ENCODE results near the gene TMEM18.
"Not testable (repeated sequence)": the region's sequence is repeated elsewhere in the genome, so short reads cannot be mapped to it uniquely, and the experiment has no call there.

TMEM18 gene

DNA sequence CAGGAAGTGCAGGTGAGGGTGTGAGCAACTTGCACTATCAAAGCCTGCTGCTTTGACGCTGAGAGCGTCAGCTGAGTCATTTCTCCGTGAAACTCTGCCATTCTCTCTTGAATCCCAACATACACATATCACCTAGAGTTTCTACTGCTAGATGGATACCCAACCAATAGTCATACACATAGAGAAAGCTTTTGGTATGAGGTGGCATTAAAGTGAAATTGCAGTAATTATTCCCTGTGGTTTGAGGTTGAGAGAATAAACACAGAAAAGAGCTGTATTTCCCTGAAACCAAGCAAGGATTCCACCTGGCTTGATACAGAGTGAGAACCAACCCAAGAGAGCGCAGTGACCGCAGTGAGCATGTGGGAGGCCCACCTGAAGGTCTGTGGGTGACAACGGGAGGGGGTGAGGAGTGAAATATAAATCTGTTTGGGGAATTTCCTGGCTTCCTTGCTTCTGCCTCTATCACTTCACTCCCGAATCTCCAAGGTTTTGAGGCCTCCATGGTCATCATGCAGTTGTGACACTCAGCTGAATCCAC is 28.8 kb upstream of the TMEM18 start:
- no peaks in the 10 kb centered on the region for H3K36me3 Mint-ChIP-seq
- peaks cover 20% of the 10 kb centered on the region for H3K27me3 Mint-ChIP-seq
- H3K4me3 Mint-ChIP-seq = no peak overlapping the region
- peaks cover 2% of the 10 kb centered on the region for H3K9me3 Mint-ChIP-seq
- H3K4me1 Mint-ChIP-seq = peaks cover 11% of the 10 kb centered on the region
- H3K27ac Mint-ChIP-seq = peak overlapping the region; percentile 8
- peak; percentile 78 for ATAC-seq

DNA sequence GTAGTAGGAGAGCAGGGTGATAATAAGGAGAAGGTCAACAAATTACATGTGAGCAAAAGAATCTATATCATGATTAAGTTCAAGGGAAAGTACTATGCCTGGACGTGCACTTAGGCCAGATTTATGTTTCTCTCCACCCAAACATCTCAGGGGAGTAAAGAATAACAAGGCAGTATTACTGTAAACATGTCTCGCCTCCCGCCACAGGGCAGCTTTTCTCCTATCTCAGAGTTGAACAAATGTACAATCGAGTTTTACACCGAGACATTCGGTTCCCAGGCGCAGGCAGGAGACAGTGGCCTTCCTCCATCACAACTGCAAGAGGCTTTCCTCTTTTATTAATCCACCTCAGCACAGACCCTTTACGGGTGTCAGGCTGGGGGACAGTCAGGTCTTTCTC is 25.6 kb upstream of the TMEM18 start:
- not testable (repeated sequence) for H3K27me3 Mint-ChIP-seq, H3K27ac Mint-ChIP-seq, ATAC-seq, H3K4me3 Mint-ChIP-seq, H3K36me3 Mint-ChIP-seq, H3K9me3 Mint-ChIP-seq
- H3K4me1 Mint-ChIP-seq = peaks cover 17% of the 10 kb centered on the region

DNA sequence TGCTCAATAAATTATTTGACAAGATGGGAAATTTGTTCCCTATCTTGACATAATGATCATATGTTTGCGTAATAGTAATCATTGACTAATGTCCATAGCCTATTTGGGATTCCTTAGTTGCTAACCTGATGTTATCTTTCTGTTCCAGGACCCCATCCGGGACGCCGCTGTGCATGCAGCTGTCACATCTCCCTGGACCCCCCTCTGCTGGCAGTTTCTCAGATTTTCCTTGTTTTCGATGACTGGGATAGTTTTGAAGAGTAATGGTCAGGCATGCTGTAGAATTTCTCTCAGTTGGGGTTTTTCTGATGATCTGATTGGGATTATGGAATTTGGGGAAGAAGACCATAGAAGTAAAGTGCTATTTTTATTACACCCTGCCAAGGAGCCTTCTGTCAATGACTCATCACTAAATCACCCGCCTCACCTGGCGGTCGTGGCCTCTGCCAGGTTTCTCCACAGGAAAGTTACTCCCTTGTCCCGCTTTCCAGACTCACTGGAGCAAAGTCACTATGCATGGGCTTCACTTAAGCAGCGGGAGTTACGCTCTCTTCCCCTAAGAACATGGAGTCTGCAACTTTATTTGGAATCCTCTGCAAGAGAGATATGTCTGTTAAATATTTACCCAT is 19.9 kb upstream of the TMEM18 start:
- H3K36me3 Mint-ChIP-seq = peaks cover 6% of the 10 kb centered on the region
- no peaks in the 10 kb centered on the region for H3K9me3 Mint-ChIP-seq
- no peaks in the 10 kb centered on the region for H3K27me3 Mint-ChIP-seq
- no peak overlapping the region for H3K4me3 Mint-ChIP-seq
- peak overlapping the region; percentile 82 for H3K27ac Mint-ChIP-seq
- peaks cover 31% of the 10 kb centered on the region for H3K4me1 Mint-ChIP-seq
- no peak for ATAC-seq

DNA sequence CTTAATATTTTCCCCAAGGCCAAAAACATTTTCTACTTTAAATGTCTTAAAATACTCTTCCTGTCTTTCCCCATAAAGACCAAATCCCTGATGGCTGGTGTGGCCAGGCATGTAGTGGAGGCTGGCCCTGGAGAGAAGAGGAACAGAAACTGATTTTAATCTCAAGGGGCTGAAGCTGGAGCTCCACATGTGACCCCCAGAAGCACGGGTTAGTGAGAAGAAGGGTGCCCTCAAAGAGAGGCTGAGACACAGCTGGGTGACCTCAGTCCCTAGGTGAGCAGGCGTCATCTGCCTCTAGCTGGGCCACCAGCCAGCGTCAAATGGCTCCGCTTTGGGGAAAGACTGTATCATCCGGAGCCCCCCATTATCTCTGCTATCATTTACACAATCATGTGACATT is 19.3 kb upstream of the TMEM18 start:
- no peaks in the 10 kb centered on the region for H3K9me3 Mint-ChIP-seq
- peak overlapping the region; percentile 52 for H3K4me3 Mint-ChIP-seq
- H3K27me3 Mint-ChIP-seq = no peaks in the 10 kb centered on the region
- ATAC-seq = peak; percentile 100
- peaks cover 6% of the 10 kb centered on the region for H3K36me3 Mint-ChIP-seq
- H3K4me1 Mint-ChIP-seq = peaks cover 31% of the 10 kb centered on the region
- H3K27ac Mint-ChIP-seq = peak overlapping the region; percentile 82

DNA sequence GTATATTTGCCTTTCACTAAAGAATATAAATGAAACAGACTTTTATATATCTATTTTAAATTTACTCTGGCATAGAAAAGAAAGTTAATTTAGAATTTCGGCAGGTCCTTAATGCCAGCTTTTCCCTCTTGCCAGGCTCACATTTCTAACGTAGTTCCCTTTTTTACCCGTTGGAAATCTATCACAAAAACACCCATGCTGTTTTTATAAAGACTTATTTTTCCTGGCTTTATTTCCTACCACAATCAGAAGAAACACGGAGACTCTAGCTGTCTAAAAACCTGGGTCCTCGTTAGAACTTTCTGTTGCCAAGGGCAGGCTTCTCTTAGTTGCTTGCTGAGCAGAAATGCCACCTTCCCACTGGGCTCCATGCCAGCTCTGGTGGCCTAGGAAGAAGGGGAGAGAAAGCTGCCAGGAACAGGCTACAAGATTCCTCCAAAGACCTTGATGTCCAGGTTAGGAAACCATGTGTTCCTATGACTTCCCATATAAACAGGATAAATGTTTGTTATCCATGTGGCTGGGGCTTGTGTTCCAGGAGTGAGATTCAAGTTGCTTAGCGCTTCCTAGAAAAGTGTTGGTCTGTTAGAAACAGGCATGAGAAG is 17.8 kb upstream of the TMEM18 start:
- ATAC-seq = no peak
- H3K27me3 Mint-ChIP-seq = no peaks in the 10 kb centered on the region
- H3K36me3 Mint-ChIP-seq = peaks cover 6% of the 10 kb centered on the region
- H3K27ac Mint-ChIP-seq = peak overlapping the region; percentile 43
- no peak overlapping the region for H3K4me3 Mint-ChIP-seq
- H3K4me1 Mint-ChIP-seq = peaks cover 33% of the 10 kb centered on the region
- H3K9me3 Mint-ChIP-seq = no peaks in the 10 kb centered on the region

DNA sequence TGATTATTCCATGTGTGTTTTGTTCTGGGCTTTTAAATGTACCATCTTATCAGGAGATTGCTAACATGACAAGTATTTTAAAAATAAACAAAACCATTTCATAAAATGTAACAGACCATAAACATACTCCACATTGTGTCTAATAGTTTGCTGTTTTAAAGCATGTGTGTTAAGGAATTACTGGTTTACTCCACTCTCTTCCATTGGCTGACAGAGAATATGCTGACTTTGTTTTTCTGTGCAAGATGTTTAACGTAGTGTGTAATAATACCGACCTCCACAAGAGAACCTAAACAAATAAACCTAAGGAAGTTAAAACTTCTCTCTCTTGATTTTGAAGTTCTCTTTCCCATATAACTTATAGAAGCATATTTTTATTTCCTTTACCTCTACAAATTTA is 17.0 kb upstream of the TMEM18 start:
- no peaks in the 10 kb centered on the region for H3K9me3 Mint-ChIP-seq
- H3K27ac Mint-ChIP-seq = peak overlapping the region; percentile 43
- no peaks in the 10 kb centered on the region for H3K27me3 Mint-ChIP-seq
- no peak for ATAC-seq
- peaks cover 6% of the 10 kb centered on the region for H3K36me3 Mint-ChIP-seq
- H3K4me3 Mint-ChIP-seq = no peak overlapping the region
- H3K4me1 Mint-ChIP-seq = peaks cover 37% of the 10 kb centered on the region

DNA sequence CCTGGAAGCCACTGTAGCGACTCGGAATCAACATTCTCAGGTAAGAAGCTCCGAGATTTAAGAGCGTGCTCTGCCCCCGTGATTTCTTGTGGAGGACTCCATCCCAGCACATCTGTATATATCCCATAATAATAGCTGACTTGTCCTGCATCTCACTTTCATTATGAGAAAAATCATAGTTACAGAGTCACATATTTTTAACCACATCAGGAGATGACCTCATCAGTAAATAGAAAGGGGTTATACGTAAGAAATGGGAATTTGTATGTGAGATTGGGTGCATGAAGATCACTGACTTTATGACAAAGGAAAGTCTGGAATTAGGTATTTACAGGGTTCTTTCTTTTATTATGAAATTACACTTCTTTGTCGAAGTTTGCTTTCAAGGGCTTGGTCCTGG is 16.4 kb upstream of the TMEM18 start:
- ATAC-seq = no peak
- Mint-ChIP-seq H3K4me1 (peaks cover 34% of the 10 kb centered on the region), H3K9me3 (no peaks in the 10 kb centered on the region), H3K36me3 (peaks cover 9% of the 10 kb centered on the region), H3K27ac (no peak overlapping the region), H3K4me3 (no peak overlapping the region), H3K27me3 (no peaks in the 10 kb centered on the region)

DNA sequence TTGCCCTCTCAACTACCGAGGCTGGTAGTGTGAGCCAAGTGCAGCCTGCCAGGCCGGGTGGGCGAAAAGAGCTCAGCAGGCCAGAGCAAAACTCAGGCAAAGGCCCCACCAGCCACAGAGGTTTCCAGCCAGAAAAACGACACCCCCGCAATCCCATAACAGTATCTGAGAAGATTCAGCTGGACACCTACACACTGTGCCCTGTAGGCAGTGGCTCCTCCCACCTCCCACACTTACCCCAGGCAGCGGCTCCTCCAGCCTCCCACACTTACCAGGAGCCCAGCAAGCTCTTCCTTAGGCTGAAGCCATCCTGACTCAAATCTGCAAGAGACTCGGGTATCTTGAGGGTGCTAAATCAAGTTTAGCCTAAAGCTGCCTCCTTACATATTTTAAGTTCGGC is 15.6 kb upstream of the TMEM18 start:
- no peak overlapping the region for H3K27ac Mint-ChIP-seq

DNA sequence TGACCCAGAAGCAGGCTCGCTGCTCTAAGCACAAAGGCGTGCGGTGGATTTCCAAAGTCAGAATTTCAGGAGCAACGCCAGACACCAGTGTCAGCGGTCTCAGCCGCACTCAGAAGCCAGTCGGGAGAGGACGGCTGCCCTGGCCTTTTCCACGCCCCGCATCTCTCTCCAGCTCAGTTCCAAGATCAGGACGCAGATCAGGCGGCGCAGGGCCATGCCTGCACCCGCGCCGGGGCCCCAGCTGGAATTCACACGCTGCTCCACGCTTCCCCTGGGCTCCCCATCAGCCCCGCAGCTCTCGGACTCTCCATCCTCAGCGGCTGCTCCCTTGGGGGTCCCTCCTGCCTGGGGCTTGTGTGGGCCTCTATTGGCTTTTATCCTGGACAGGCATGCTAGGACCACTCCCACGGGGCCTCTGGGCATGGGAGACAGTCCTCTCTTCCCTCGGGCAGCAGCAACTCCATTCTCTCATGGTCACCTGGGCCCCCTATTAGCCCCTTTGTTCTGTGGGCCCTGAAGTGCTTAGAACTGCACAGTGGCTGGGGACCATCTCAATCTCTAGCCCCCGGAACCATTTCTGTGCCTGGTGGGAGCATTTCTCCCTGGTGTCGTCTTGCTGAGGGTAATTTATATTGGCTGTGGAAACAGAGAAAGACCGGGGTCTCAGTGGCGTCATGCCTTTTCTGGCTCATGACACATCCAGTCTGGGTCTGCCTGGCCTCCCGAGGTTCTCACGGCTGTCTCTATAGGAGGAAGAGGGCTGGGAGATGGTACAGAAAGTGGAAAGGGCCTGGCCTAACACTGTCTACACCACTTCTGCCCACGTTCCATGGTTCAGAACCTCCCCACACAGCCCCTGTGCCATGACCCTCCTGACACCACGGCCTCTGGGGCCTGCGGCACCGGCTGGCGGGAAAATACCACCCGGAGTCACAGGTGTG is 14.9 kb upstream of the TMEM18 start:
- no peak for ATAC-seq

More for the DNA sequence above, 15.6 kb upstream of the TMEM18 start:
- Mint-ChIP-seq H3K9me3 (peaks cover 3% of the 10 kb centered on the region), H3K4me1 (peaks cover 31% of the 10 kb centered on the region), H3K27me3 (no peaks in the 10 kb centered on the region), H3K4me3 (no peak overlapping the region), H3K36me3 (peaks cover 15% of the 10 kb centered on the region)
- no peak for ATAC-seq

DNA sequence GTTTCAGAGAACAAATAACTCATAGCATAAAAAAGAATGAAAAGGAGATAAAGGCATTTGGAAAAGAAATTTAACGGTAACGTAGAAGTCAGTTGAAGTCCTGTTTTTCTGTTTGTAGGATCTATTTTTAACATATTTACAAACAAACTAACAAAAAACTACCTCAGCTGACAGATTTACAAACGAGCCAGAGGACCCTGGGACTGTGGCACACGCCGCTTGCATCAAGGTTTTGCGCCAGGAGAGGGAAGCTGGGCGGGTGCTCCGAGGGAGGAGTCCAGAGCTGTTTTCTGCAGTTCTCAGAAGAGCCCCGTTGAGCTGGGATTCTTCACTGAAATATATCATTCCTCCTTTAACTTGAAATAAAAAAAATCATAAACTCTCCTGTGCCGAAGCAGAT is 13.6 kb upstream of the TMEM18 start:
- H3K4me1 Mint-ChIP-seq = peaks cover 13% of the 10 kb centered on the region
- peaks cover 25% of the 10 kb centered on the region for H3K36me3 Mint-ChIP-seq
- no peaks in the 10 kb centered on the region for H3K27me3 Mint-ChIP-seq
- ATAC-seq = no peak
- H3K4me3 Mint-ChIP-seq = no peak overlapping the region
- no peak overlapping the region for H3K27ac Mint-ChIP-seq
- H3K9me3 Mint-ChIP-seq = peaks cover 6% of the 10 kb centered on the region

More for the DNA sequence above, 14.9 kb upstream of the TMEM18 start:
- Mint-ChIP-seq H3K27me3 (no peaks in the 10 kb centered on the region), H3K27ac (no peak overlapping the region), H3K9me3 (peaks cover 3% of the 10 kb centered on the region), H3K4me1 (peaks cover 24% of the 10 kb centered on the region), H3K4me3 (no peak overlapping the region), H3K36me3 (peaks cover 15% of the 10 kb centered on the region)

DNA sequence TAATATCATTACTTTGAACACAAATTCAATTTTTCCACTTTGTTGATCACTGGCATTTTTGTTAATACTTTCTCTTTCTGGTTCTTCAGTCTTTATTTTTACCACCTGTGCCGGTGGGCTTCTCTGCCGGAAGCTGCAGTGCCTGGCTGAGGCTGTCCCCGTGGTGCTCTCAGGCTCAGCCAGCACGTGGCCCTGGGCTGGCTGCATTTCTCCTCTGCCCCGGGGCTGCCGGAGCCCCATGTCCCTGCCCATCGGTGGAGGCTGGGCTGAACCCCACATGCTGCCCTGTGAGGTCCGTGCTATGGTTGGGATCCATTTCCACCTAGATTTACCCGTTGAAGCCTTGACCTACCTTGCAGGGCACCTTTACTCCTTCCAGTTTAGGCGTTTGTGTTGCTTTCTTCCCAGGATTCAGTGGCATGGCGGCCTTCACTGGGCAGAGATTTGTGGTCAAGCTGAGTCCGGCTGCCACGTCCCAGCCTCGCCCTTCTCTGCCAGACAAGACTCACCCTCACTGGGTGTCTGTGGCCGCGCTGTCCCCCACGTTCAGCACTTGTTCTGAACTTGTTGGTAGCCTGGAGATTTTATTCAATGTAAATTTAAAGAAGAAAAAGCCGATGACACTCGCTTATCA is 12.8 kb upstream of the TMEM18 start:
- Mint-ChIP-seq H3K9me3 (peaks cover 11% of the 10 kb centered on the region), H3K27me3 (no peaks in the 10 kb centered on the region), H3K4me1 (peaks cover 20% of the 10 kb centered on the region), H3K36me3 (peaks cover 33% of the 10 kb centered on the region), H3K27ac (peak overlapping the region; percentile 58), H3K4me3 (no peak overlapping the region)
- no peak for ATAC-seq

DNA sequence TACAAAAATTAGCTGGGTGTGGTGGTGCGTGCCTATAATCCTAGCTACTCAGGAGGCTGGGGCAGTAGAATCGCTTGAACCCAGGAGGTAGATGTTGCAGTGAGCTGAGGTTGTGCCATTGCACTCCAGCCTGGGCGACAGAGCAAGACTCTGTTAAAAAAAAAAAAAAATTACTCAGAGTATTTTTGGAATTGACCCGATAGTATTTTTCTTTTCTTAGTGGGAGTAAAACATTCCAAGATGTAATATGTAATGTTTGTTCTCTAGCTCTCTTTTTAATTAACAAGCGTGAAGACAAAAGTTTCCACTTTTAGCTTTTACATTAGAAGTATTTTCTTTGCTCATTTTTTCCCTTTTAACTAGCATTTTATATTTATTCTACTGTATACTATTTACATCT is 12.0 kb upstream of the TMEM18 start:
- Mint-ChIP-seq H3K36me3 (peaks cover 41% of the 10 kb centered on the region), H3K27me3 (no peaks in the 10 kb centered on the region), H3K9me3 (peaks cover 17% of the 10 kb centered on the region), H3K4me3 (no peak overlapping the region), H3K27ac (no peak overlapping the region), H3K4me1 (peaks cover 20% of the 10 kb centered on the region)
- ATAC-seq = no peak

DNA sequence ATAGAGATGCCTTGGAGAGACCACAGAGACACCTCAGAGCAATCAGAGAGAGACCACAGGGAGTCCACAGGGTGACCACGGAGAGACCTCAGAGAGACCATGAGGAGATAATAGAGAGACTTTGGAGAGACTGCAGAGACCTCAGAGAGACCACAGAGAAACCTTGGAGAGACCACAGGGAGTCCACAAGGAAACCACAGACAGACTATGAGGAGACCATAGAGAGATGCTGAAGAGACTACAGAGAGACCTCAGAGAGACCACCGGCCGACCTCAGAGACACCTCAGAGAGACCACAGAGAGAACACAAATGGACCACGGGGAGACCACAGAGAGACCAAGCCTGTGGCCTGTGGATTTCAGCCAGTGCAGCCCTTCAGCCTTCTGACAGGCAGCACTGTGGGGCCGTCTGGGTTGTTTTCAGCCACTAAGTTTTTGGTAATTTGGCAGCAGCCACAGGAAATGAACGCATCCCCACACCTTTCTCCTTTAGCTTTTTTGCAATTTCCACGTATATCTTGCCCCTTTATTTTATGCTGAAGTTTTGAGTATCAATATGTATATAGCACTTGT is 11.4 kb upstream of the TMEM18 start:
- ATAC-seq = no peak
- H3K36me3 Mint-ChIP-seq = peaks cover 47% of the 10 kb centered on the region
- no peak overlapping the region for H3K4me3 Mint-ChIP-seq
- H3K9me3 Mint-ChIP-seq = peaks cover 21% of the 10 kb centered on the region
- peaks cover 20% of the 10 kb centered on the region for H3K4me1 Mint-ChIP-seq
- H3K27ac Mint-ChIP-seq = peak overlapping the region; percentile 8
- no peaks in the 10 kb centered on the region for H3K27me3 Mint-ChIP-seq

DNA sequence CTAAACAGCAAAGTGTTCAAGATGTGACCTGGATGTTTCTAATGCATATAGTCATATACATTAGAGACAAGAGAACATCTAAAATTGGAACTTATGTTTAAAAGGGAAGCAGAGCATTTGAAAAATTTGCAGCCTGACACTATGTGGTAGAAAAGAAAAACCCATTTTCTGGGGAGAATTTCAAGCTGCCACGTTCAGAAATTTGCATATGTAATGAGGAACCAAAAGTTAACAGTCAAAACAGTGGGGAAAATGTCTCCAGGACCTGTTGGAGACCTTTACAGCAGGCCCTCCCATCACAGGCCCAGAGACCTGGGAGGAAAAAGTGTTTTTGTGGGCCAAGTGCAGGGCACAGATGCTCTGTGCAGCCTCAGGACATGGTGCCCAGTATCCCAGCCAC is 8.2 kb upstream of the TMEM18 start:
- no peak overlapping the region for H3K4me3 Mint-ChIP-seq
- peaks cover 71% of the 10 kb centered on the region for H3K36me3 Mint-ChIP-seq
- peak; percentile 48 for ATAC-seq
- H3K27me3 Mint-ChIP-seq = no peaks in the 10 kb centered on the region
- H3K4me1 Mint-ChIP-seq = peaks cover 14% of the 10 kb centered on the region
- peaks cover 21% of the 10 kb centered on the region for H3K9me3 Mint-ChIP-seq
- peak overlapping the region; percentile 10 for H3K27ac Mint-ChIP-seq

DNA sequence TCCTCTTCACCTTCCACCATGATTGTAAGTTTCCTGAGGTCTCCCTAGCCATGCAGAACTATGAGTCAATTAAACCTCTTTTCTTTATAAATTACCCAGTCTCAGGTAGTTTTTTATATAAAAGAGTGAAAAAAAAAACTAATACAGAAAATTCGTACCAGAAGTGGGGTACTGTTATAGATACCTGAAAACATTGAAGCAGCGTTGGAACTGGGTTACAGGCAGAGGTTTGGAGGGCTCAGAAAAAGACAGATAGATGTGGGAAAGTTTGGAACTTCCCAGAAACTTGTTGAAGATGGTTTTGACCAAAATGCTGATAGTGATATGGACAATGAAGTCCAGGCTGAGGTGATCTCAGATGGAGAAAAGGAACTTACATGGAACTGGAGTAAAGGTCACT is 7.7 kb upstream of the TMEM18 start:
- H3K27me3 Mint-ChIP-seq, ATAC-seq, H3K4me3 Mint-ChIP-seq: not testable (repeated sequence)
- peak overlapping the region; percentile 10 for H3K27ac Mint-ChIP-seq
- H3K4me1 Mint-ChIP-seq = peaks cover 11% of the 10 kb centered on the region
- H3K36me3 Mint-ChIP-seq = peaks cover 71% of the 10 kb centered on the region
- H3K9me3 Mint-ChIP-seq = peaks cover 21% of the 10 kb centered on the region

Measured in stimulated activated memory B cell treated with anti-CD40 and anti-IgM and Interleukin-4, amounts not matched to agents 10 μg/mL and 1 μg/mL and 100 μg/mL, for 72 hours (primary cell).